ENCODE data around the gene KAT6B.

Gene KAT6B

GRCh38 chr10:74969530-74969929 is 143.1 kb downstream of the KAT6B start:
- no peak for TF ChIP-seq CTCF (IDR thresholded peaks at IDR 0.05; ENCODE audit: borderline replicate concordance, insufficient read depth, low read depth, low read length)
- no peak overlapping the region for H3K4me3 ChIP-seq (ENCODE audit: low read depth, low read length)

GRCh38 chr10:74973741-74974392 is 147.5 kb downstream of the KAT6B start:
- no peak overlapping the region for H3K4me3 ChIP-seq (ENCODE audit: low read depth, low read length)
- TF ChIP-seq CTCF (IDR thresholded peaks at IDR 0.05; ENCODE audit: borderline replicate concordance, insufficient read depth, low read depth, low read length), result no peak

- no peak for TF ChIP-seq CTCF (IDR thresholded peaks at IDR 0.05; ENCODE audit: borderline replicate concordance, insufficient read depth, low read depth, low read length)
- no peak overlapping the region for H3K4me3 ChIP-seq (ENCODE audit: low read depth, low read length)
Measured at GRCh38 chr10:74975758-74976157, 149.4 kb downstream of the KAT6B start.

GRCh38 chr10:74976565-74976964 is 150.2 kb downstream of the KAT6B start:
- TF ChIP-seq CTCF (IDR thresholded peaks at IDR 0.05; ENCODE audit: borderline replicate concordance, insufficient read depth, low read depth, low read length), result peak; percentile 25; the same call in 1 of the 2 replicates
- no peak overlapping the region for H3K4me3 ChIP-seq (ENCODE audit: low read depth, low read length)

- H3K4me3 ChIP-seq (ENCODE audit: low read depth, low read length), result no peak overlapping the region
- no peak for TF ChIP-seq CTCF (IDR thresholded peaks at IDR 0.05; ENCODE audit: borderline replicate concordance, insufficient read depth, low read depth, low read length)
Measured at GRCh38 chr10:74977072-74977471, 150.7 kb downstream of the KAT6B start.

GRCh38 chr10:74977913-74978847 is 151.8 kb downstream of the KAT6B start:
- H3K4me3 ChIP-seq (ENCODE audit: low read depth, low read length), result no peak overlapping the region
- no peak for TF ChIP-seq CTCF (IDR thresholded peaks at IDR 0.05; ENCODE audit: borderline replicate concordance, insufficient read depth, low read depth, low read length)

All from GM12875 (cell line).